HEK293T (cell line): ENCODE data around the gene LRRFIP1.

Source experiments
- CTBP1 ChIP-seq: fragments of 450-650 bp; IDR thresholded peaks from 2 replicates; pipeline ENCODE4 v1.6.1; 2016; ENCODE audit warnings: borderline replicate concordance
- ELF4 ChIP-seq: fragments of 450-650 bp; IDR thresholded peaks from 2 replicates; pipeline ENCODE4 v1.6.1; 2017; ENCODE audit warnings: antibody characterized with exemption
- FOXM1 ChIP-seq: fragments of 450-650 bp; IDR thresholded peaks from 2 replicates; pipeline ENCODE4 v1.6.1; 2017; ENCODE audit warnings: mild to moderate bottlenecking, borderline replicate concordance
- SUZ12 ChIP-seq: fragments of 450-650 bp; IDR thresholded peaks from 2 replicates; pipeline ENCODE4 v1.6.1; 2016; ENCODE audit warnings: mild to moderate bottlenecking
- TARDBP ChIP-seq: fragments of 450-650 bp; IDR thresholded peaks from 2 replicates; pipeline ENCODE4 v1.6.1; 2016

DNA sequence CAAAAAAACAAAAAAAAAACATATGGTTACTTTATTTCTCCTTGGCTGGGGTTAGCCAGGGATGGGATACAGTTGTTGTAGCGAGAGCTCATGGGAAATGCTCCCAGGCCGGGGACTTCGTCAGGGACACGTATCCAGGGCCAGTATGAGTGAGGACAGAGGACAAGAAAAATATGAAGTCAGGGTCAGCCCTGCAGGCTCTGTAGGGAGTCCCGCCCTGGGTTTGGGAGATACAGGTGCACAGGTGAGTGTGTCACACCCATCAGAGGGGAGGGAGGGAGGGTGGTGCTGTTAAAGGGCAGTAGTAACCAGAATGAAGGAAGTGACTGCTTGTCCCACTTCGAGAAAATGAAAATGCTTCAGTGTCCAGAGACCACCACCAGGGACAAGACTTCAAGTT, 115.6 kb downstream of the LRRFIP1 start:
- TF ChIP-seq FOXM1 = no peak
- TF ChIP-seq TARDBP = no peak
- no peak for TF ChIP-seq CTBP1
- no peak for TF ChIP-seq ELF4
- TF ChIP-seq SUZ12 = no peak
